ENCODE measurements around the gene ATXN7L2.
A peak's percentile ranks its signal among the peaks of the same experiment; 100 is the strongest.

The ATXN7L2 gene

DNA sequence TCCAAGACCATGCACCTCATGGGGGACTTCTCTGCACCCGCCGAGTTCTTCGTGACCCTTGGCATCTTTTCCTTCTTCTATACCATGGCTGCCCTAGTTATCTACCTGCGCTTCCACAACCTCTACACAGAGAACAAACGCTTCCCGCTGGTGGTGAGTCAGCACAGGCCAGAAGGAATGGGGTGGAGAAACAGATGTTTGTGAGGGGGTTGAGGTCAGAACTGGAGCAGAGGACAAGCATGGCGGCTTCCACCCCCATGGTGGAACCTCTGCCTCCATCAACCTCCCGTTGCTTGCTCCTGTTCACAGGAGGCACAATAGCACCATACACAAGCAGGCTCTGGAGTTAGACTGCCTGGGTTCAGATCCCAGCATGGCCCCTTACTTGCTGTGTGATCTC, 6.9 kb upstream of the ATXN7L2 start:
- DNase-seq: no peak

DNA sequence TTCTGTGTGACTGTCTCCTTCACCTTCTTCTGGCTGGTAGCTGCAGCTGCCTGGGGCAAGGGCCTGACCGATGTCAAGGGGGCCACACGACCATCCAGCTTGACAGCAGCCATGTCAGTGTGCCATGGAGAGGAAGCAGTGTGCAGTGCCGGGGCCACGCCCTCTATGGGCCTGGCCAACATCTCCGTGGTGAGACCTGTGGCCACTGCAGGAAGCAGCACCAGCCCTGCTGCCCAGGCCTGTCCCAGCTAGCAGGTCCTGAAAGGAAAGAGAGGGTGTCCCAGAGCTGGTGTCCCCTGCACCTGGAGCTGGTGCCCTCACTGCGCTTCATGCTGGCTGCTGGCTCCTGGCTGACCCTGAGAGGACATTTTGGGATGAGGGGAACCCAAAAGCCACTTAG, 5.9 kb upstream of the ATXN7L2 start:
- no peak for DNase-seq

DNA sequence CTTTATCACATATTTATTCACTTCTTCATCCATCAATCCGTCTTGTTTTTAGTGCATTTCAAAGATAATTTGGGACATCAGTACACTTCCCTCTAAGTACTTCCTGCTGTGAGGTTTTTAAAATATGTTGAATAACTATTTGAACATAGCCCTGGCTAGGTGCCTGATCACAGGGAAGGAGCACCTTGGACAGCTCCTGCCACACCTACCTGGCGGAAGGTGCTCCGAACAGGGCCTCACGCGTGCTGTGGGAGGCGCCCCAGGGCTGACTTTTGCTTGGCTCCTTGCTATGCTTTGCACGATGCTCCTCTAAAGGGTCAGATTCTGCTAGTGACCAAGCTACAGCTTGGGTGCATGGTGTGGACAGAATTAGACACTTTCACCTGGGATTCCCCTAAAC, 4.9 kb upstream of the ATXN7L2 start:
- no peak for DNase-seq

DNA sequence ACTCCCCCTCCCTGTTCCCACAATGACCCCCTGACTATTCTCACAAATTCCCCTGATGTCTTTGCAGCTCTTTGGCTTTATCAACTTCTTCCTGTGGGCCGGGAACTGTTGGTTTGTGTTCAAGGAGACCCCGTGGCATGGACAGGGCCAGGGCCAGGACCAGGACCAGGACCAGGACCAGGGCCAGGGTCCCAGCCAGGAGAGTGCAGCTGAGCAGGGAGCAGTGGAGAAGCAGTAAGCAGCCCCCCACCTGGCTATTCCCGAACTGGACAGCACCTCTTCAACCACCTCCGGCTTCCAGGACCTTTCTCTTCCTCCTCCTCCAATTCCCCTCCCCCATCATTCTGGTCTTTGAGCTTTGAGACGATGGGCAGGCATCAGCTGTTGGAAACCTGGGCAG, 4.4 kb upstream of the ATXN7L2 start:
- DNase-seq: no peak

DNA sequence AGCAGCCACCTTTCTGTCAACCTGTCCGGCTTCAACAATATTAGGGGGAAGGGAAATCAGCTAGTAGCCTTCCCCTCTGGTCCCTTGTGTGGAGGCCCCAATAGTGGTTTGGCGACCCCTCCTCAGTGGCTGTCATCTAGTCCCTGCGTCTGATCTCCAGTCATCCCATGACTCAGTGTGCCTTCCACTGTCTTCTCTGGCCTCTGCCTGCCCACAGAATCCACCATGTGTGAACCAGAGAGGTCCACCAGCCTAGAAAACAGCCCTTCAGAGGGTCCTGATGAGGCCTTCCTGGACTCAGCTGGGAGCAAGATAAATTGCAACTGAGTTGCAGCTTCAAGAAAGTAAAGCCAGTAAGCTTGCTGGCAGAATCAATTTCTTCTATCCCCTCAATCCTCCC, 3.8 kb upstream of the ATXN7L2 start:
- no peak for DNase-seq

DNA sequence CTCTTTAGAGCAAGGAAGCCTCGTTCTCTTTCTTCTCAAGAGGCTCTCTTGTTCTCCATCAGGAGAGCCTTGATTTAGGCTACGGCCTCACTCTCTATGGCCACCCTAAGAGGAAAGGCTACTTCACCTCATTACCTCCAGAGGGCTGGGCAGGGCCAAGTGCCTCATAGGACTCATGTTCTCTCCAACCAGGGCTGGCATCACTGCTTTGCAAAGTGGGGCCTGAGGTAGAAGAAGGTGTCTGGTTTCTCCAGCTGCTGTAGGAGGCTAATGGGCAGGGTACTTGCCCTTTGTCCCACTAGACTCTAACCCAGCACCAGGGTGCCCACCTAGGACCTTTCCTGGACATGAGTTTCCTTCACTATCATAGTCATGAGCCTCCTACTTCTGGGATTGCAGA, 2.1 kb upstream of the ATXN7L2 start:
- no peak for DNase-seq

DNA sequence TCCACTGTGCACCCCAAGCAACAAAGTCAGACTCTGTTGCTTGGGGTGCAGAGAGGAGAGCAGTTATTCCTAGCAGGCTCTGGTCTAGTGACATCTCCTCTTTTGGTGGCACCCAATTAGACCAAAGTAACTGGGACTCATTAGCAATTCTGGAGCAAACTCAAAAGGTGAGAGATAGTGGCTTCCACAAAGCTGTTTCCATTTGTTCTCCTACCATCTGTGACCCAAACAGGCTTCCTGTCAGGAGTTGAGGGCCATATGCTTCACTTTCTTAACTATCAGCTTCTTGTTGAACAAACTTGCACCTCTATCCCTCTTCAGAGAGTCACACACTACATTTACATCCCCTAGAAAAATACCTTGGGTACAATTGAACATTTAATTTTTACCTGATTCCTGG, 1.5 kb upstream of the ATXN7L2 start:
- DNase-seq: no peak

DNA sequence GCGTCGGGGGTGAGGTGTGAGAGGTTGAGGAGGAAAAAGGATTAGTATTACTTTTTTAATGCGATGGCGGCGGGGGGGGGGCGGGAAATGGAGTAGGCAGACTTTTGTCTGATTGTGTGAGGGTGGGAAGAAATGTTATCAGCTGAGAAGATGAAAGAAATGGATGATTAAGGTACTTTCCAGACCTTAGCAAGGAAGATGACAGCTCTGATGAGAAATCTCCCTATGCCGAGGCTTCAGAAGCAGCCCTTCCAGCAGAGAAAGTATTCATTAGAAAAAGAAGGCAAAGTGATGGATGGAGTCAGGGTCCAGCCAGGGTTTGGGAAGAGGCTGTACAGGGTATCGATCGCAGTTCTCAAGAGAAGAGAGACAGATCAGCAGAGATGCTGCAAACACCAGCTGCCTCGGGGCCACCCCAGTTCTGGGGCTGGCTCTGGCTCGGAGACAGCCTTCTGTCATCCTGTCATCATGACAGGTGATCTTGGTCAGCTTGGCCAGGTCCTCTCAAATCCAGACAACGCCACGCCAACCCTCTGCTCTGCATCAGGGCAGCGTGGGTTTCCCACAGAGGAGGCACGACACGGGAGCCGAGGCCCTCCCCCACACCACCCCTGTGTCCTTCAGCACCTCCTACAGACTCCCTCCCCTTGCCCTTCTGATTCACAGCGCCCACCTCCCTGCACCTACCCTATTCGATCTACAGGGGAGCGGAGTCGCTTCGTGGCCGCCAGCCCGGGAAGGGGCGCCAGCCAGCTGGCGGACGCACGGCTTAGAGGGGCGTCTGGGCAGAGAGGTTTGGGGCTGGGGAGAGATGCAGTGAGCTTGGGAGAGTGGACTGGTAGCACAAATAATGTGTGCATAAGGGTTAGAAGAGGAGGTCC, 674 bp upstream of the ATXN7L2 start:
- DNase-seq: peak in 1 of 2 donors; percentile 19

DNA sequence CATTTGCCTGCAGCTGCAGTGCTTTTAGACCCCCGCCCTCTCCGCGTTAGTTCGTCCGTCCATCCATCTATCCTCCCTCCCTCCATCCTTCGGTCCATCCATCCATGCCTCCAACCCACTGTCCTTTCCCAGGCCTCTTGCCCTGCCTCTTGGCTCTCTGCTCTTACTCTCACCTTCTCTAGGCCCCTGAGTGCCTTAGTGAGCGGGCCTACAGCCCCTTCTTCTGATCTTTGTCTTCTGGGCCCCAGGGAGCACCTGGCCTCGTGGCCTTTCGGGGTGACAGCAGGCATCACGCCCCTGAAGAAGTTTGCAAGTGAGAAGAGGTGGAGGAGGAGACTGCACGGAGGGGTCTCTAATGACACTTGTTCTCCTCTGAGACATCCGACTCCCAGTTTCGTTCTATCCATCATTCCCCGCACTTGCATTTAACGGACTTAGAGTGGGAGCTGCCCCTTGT, 842 bp downstream of the ATXN7L2 start:
- DNase-seq: no peak

DNA sequence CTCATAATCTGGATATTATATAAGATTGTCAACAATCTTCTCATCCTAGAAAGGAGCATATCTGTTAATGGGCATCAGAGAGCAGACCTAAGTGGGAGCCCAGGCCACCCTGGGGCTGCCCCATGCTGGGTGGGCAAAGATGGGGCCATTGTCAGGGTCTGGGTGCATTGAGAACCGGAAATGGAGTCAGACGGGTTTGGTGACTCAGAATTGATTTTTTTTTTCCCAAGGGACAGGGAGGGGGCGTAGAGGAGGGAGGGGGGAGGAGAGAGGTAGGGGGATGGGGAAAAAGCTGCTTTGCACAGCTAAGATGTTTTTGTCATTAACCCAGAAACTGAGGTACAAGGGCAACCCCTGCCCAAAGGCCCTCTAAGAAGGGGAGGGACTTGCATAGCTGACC, 1.3 kb downstream of the ATXN7L2 start:
- no peak for DNase-seq

DNA sequence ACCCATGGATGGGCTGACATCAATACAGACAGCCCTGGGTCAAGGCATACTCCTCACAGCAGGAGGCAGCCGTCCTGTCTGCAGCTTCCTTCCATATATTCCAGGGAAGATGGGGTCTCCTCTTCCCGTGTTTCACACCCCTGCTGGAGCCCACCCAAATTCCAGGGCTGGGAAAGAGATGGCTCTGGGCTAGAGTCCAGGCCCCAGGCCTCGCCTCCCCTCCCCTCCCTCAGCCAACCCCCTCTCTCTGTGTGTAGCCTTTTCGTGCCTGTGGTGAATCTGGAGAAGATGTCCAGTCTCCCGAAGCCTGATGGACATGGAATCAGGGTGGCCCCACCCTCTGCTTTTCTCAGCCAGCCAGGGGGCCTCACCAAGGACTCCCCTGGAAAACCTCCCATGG, 3.6 kb downstream of the ATXN7L2 start:
- DNase-seq: no peak

DNA sequence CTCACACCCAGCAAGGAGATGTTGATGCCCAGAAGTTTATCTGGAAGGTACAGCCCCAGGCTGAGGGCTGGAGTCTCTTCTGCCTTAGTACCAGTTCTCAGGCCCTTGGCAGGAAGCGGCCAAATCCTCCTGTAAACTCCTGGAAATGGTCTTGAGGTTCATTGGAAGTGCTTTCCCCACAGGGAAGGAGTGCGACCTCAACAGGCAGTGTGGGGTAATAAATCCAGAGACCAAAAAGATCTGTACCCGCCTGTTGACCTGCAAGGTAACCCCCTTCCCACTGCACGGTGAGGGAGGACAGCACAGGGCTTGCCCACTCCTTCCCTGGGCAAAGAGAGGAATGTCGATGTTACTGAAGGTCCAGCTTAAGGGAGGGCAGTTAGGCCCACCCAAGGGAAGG, 4.5 kb downstream of the ATXN7L2 start:
- no peak for DNase-seq

DNA sequence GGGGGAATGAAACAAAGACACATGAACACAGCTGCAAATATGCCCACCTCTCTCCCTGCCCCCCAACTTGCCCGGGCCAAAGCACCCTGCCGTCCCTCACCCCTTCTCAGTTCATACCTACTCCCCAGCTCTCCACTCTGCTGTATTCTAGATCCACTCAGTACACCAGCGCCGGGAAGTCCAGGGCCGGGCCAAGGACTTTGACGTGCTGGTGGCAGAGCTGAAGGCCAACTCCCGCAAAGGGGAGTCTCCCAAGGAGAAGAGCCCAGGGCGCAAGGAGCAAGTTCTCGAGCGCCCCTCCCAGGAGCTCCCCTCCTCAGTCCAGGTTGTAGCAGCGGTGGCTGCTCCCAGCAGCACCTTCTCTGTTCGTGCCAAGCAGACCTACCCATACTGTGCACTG, 5.0 kb downstream of the ATXN7L2 start:
- DNase-seq: no peak

DNA sequence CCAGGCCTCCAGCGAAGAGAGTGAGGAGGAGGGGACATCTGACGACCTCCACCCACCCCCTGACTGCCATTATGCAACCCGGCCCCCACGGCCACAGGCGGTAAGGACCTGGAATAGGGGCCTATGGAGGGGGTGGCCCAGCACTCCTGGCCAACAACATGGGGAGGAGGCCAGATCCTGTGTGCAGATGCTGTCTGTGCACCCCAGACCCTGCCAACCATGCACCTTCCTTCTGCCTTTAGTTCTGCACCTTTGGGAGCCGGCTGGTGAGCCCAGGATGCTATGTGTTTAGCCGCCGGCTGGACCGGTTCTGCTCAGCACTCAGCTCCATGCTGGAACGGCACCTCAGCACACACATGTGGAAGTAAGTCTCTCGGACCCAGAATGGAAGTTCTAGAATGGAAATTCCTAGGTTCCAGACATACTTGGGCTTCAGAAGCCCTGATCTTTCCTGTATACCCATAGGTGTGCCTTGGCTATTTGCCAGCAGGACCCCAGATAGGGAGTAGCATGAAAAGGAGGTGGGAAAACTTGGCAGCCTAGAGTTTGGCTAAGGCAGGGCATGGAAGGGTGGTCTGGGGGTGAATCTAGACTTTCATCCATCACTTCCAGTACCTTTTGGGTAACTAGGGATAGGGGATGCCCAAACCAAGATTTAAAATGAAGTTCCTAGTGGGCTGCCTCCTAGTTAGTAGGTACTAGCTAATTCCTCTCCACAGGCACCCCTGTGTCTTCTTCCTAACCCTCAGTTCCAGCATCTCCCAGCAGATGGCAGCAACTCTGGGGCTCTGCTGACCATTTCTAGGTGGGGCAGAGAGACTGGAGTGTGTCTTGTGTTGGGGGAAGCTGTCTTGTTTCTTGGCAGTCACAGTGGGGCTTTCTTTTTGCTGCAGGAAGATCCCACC, 6.6 kb downstream of the ATXN7L2 start:
- DNase-seq: peak; percentile 53 to 89

DNA sequence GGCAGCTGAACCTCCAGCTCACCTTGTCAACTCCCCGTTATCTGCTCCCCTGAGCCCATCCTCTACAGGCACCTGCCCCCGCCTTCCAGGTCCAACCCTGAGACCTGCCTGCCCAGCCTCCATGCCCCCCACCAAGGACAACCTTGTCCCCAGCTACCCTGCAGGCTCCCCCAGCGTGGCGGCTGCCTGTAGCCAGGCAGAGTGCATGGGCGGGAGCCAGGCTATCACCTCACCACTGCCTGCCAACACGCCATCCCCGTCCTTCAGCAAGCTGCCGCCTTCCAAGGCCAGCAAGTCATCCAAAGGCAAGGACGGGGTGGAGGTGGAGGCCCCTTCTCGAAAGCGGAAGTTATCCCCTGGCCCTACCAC, 7.2 kb downstream of the ATXN7L2 start:
- no peak for DNase-seq

DNA sequence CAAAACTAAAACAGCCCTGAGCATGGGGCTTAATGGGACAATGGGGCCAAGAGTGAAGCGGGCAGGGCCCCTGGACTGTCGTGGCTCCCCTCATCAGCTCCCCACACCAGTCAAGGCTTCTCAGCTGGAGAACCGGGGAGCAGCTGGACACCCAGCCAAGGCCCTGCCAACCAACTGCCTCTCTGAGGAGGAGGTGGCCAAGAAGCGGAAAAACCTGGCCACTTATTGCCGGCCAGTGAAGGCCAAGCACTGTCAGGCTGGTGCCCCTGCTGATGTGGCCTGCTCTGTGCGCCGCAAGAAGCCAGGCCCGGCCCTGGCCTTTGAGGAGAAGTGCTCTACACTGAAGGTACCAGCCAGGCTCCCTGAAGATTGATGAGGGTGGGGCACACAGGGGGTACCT, 7.7 kb downstream of the ATXN7L2 start:
- DNase-seq: no peak

DNA sequence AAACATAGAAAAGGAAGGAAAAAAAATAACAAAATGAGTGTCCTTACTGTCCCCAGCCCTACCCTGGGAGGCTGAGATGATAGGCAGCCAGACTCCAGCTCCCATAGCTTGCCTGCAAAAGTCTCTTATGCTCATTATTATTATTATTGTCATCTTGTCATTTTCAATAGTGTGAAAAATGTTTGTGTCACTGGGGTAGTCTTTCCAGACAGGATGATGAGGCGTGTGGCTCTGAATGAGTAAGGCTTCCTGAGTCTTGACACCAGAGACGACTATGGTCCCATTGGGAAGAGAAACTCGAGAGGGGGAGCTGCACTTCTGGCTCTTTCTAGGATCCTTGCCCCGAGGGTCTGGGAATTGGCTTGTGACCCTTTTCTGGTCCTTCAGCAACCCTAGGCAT, 9.1 kb downstream of the ATXN7L2 start:
- DNase-seq: no peak

DNA sequence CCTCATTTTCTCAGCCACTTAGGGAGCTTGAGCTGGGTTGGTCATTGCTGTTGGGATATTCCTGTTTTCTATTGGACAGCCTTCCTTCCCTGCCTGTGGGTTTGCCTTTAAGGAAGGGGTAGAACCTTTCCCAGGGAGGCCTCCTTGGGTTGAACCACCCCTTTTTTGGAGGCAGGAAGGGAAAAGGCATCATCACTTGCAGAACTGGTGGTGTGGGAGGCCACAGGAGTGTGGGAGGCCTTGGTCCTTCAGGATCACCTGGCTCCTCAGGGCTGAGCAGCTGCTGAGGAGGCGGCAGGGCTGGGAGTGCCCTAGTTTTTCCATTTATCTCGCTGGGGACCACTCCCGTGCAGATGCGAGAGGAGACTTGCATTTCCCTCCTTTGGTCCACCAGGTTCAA, 9.5 kb downstream of the ATXN7L2 start:
- no peak for DNase-seq

DNA sequence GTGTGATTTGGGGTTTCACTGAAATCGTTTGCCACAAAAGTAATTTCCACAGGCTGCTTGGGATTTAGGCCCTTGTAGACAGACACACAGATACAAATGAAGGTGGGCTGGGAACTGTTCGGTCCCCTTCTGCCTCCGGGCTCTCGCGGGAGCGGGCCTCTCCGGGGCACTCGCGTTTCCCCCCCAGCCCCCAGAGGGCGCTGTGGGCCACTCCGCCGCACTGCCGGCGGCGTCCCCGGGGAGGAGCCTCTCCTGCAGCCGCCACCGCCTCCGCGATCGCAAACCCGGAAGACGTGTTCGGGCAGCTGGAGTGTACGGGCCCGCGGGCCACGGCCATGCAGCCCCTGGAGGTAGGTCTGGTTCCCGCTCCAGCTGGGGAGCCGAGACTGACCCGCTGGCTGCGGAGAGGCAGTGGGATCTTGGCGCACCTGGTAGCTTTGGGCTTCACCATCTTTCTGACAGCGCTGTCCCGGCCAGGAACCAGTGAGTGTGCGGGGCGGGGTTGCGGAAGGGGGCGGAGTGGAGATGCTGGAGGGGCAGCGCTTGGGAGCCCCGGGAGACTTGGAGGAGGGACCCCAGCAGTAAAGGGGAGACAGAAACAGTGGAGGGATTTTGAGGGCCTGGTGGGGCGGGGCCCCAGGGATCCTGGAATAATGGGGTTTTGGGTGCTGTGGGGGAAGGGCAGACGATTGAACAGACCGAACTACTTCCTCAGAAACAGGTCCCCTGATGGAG, 10.3 kb downstream of the ATXN7L2 start, which contains the start of gene CYB561D1:
CYB561D1 (plus strand) TSS at position 290 of the 735 bp plus-strand sequence; CDS start at position 336, 46 bp downstream.
- DNase-seq: peak; percentile 71 to 94

DNA sequence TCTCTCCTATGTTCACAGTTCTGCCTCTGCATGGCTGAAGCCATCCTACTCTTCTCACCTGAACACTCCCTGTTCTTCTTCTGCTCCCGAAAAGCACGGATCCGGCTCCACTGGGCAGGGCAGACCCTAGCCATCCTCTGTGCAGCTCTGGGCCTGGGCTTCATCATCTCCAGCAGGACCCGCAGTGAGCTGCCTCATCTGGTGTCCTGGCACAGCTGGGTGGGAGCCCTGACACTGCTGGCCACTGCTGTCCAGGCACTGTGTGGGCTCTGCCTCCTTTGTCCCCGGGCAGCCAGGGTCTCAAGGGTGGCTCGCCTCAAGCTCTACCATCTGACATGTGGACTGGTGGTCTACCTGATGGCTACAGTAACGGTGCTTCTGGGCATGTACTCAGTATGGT, 12.0 kb downstream of the ATXN7L2 start:
- DNase-seq: no peak

DNA sequence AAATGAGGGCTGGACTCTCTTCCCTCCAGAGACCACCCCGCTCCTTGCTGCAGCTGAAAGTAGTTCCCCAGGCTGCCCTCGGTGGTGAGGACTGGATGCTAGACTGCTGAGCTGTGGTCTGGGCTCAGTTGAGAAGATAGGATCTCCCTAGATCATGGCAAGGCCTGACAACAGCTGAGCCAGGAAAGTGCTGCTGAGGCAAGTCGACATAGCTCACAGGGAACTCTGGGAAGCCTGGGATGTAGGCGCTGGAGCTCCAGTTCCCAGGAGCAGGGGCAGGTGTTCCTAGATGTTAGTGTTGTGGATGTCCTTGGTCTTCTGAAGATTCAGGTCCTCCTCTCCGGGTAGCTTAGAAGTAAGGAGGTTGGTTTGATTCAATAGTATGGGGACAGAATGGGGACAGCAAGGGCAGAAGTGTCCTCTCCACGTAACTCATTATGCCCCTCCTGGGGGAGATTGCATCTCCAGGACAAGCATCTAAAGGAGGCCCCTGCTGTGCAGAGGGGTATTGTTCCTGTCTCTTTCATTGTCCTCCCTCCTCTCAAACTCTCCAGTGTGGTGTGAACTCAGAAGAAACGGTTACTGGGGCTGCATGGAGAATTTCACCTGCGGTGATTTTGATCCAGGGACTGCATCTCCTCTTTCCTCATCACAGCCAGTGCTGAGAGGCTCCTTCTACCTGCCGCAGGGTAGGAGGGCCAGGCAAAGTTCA, 13.9 kb downstream of the ATXN7L2 start:
- DNase-seq: no peak

DNA sequence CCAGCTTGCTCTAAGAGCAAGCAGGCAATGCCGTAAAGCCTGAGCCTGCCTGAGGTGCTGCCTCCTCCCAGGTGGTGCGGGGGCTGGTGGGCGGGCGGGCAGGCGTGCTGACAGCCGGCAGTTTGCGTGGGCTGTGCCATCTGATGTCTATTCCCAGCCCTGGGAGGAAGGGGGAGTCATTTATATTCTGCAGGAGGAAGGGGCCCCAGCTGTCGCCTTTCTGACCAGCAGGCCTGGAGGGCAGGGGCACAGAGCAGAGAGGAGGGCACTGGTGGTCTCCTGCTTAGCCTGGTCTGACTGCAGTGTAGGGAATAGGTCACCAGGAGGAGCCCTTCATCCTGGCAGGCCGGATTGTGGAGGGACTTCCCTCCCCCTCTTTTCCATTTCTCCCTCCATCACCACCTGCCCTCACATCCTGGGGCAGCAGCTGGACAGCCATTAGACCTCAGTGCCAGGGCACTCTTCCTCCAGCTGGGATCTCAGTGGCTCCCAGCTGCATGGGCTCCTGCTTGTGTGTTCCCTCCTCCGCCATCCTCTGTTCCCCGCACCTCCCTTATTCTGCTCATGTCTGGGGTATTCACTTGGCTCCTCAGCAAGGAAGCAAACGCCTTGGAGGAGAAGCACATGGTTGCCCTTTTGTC, 14.6 kb downstream of the ATXN7L2 start:
- DNase-seq: peak in 1 of 2 donors; percentile 20

Data from inflammatory macrophage treated with lipopolysaccharide for 1 hour (primary cell).